Hematopoietic multipotent progenitor cell treated with erythropoietin and hydrocortisone succinate and interleukin-3 and kit ligand, for 4 days (in vitro differentiated cells): ENCODE data around the gene ARPC1A.
A peak's percentile ranks its signal among the peaks of the same experiment; 100 is the strongest.
"Not testable (repeated sequence)": the region's sequence is repeated elsewhere in the genome, so short reads cannot be mapped to it uniquely, and the experiment has no call there.

Experiments
- DNase-seq: peaks from one replicate; pipeline ENCODE4 v3.0.0-alpha.2; 2015

The ARPC1A gene

DNA sequence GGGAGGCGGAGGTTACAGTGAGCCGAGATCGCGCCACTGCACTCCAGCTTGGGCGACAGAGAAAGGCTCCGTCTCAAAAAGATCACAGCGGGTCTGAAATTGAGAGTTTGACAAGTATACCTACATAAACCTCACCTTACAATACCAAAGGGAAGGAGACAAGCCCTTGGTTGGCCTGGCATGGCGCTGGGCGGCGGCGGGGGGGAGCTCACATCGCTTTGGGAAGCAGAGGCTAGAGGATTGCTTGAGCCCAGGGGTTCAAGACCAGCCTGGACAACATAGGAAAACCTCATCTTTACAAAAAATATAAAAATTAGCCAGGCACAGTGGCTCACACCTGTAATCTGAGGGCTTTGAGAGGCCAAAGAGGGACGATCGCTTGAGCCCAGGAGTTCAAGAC lies 1.1 kb upstream of the ARPC1A start:
- DNase-seq: no peak

DNA sequence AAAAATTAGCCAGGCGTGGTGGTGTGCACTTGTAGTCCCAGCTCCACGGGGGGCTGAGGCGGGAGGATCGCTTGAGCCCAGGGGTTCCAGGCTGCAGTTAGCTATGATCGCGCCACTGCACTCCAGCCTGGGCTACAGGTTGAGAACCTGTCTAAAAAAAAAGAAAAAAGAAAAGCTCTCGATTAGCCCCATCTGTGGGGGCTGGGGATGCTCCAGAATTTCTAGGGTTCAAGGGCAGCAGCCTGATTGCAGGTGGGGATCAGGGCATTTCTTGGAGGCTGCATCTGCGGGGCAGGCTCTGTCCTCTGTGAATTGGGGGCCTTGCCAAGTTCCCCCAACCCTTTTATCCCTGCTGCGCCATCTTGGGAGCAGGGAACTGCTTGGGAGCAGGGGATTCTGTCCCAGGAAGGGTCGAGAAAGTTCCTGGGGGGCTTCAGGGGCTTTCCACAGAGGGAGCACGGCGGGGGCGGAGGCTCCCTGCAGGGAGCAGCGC lies 651 bp upstream of the ARPC1A start:
- DNase-seq: peak; percentile 14

DNA sequence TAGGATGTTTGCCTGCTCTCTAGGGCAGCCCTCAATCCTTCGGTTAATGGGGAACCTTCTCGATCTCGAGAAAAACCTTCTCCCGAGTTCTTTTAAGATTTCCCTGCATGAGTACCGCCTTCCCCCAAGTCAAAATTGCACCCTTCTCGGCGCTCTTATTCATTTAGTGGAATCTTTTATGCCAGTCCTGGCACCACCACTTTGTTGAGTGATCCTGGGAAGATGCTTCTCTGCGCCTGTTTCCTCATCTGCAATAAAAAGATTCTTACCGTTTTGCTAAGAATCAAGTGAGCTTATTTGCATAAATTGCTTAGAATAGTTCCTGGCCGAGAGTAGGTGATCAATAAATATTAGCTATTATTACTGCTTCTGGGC lies 697 bp downstream of the ARPC1A start:
- no peak for DNase-seq

DNA sequence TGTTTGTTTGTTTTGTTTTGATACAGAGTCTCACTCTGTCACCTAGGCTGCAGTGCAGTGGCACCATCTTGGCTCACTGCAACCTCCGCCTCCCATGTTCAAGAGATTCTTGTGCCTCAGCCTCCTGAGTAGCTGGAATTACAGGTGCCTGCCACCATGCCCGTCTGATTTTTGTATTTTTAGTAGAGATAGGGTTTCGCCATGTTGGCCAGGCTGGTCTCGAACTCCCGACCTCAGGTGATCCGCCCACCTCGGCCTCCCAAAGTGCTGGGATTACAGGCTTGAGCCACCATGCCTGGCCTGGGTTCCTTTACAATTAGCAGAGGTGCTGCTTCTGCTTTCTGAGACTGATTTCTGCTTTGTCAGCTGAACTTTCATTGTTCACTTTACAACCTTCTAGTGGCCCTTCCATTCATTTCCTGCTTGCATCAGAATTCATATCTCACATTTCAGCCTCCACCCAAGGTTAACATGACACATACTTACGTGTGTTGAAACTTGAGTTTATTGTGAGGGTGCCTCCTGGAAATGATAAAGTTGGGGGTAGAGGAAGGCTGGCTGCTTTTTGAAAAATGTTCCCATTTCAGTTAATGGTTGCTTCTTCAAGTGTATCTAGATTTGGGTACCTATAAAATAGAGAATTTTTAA lies 4.7 kb downstream of the ARPC1A start:
- peak; percentile 82 for DNase-seq

DNA sequence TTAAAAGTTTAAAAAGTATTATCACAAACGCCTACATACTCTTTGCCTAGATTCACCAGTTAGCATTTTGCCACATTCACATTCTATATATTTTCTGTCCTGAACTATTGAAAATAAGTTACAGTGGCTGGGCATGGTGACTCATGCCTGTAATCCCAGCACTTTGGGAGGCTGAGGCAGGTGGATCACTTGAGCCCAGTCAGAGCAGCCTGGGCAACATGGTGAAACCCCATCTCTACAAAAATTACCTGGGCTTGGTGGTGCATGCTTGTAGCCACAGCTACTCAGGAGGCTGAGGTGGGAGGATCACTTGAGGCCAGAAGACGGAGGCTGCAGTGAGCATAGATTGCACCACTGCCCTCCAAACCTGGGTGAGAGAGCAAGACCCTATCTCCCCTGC lies 5.3 kb downstream of the ARPC1A start:
- DNase-seq: no peak

DNA sequence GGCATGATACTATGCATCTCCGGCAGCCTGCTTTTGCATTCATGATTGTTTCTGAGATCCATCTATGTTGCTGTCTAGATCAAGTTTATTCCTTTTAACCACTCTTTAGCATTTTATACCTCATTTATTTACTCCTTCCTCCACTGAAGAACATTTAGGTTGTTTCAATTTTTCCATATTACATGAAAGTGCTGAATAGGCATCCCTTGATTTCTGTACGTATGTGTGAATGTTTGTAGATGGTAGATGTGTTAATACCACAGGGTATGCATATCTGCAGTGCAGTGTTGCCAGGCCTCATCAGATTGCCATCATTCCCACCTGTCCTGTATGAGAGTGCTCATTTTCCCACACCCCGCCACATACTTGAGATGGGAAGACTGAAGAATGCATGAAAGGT lies 13.9 kb downstream of the ARPC1A start:
- no peak for DNase-seq

DNA sequence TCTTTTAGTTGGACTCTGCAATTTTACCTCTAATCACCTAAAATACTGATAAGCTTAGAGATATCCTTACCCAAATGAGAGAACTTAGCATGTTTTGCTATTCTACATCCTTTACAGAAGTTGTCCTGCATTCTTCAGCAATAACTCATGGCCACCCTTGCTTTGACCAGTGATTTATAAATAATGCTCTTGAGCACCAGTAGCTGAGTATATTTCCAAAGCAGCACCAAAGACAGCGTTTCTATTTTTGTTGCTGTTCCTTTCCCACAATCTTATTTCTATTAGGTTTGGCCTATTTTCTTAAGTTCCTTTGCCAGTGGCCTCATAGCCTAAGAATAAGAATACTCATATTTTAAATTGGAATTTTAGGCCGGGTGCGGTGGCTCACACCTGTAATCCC lies 15.0 kb downstream of the ARPC1A start:
- no peak for DNase-seq

DNA sequence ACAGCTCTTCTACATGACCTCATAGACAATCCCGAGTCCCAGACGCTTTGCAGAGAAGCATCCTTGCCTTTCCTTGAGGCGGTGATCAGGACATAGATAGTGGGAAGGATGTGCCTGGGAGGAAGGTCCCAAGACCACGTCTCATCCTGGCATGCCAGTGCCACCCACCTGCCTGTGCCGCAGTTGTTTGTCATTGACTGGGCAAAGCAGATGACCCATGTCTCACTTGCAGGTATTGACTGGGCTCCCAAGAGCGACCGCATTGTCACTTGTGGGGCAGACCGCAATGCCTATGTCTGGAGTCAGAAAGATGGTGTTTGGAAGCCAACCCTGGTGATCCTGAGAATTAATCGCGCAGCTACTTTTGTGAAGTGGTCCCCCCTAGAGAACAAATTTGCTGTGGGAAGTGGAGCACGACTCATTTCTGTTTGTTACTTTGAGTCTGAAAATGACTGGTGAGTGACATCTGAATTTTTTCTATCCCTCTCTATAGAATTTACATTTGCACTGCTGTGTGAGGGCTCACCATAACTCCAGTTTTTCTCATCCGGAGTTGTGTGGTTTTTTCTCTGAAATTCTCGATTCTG lies 18.5 kb downstream of the ARPC1A start:
- no peak for DNase-seq

DNA sequence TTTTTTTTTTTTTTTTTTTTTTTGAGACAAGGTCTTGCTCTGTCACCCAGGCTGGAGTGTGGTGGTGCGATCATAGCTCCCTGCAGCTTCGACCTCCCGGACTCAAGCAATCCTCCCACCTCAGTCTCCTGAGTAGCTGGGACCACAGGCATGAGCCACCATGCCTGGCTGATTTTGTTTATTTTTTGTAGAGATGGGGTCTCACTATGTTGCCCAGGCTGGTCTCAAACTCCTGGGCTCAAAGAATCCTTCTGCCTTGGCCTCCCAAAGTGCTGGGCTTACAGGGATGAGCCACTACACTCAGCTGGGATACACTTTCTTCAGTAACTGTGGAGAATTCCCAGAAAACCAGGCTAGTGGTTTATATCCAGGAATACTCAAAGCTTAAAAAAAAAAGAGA lies 24.9 kb downstream of the ARPC1A start:
- not testable (repeated sequence) for DNase-seq

DNA sequence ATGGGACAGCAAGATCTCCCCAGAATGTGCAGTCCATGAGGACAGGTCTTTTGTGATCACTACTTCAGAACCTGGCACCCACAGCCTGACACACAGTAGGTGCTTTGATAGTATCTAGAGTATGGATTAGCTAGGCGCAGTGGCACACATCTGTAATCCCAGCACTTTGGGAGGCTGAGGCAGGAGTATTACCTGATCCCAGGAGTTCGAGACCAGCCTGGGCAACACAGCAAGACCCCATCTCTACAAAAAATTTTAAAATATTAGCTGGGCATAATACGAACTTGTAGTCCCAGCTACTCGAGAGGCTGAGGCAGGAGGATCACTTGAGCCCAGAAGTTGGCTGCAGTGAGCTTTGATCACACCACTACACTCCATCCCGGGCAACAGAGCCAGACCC lies 26.5 kb downstream of the ARPC1A start:
- DNase-seq: no peak

DNA sequence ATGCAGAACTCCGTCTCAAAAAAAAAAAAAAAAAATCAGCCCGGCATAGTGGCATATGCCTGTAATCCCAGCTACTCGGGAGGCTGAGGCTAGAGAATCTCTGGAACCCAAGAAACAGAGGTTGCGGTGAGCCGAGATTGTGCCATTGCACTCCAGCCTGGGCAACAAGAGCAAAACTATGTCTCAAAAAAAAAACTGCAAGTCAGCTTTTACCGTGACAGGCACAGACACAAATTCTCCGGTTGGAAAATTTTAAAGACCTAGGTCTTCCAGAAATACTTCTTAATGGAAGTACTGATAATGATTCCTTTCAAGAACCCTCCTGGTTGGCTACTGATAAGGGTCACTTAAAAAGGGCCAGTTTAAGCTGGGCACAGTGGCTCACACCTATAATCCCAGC lies 29.4 kb downstream of the ARPC1A start:
- no peak for DNase-seq

DNA sequence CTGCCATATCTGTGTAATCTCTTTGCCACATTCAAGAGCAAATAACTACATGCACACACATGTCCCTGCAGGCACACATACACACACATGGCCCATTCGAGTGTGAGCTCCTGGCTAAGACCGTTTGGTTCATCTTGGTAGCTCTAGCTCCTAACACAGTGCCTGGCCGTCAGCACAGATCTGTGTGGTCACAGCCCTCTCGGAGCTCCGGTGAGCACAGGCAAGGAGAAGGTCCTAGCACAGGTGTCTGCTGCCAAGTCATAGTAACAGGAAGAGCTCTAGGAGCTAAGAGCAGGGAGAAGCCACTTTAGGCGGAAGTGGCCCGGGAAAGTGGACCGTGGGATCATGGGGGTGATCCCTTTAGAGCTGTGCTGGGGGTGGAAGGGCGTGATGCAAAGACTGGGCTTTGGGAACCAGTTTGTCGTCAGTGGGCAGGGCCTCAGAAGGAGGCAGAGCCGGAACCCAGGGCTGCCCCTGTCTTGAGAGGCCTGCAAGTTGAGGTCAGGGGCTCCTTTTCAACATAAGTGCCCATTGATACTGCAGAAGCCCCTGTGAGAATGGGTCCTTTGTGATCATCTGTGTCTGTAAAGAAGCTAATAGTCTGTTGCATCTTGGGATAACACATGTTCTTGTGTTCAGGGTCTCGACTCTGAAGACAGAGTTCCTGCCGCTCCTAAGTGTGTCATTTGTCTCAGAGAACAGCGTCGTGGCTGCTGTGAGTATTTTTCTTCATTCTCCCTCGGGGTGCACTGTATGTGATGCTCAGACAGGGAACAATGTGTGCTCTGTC lies 32.2 kb downstream of the ARPC1A start:
- DNase-seq: no peak

DNA sequence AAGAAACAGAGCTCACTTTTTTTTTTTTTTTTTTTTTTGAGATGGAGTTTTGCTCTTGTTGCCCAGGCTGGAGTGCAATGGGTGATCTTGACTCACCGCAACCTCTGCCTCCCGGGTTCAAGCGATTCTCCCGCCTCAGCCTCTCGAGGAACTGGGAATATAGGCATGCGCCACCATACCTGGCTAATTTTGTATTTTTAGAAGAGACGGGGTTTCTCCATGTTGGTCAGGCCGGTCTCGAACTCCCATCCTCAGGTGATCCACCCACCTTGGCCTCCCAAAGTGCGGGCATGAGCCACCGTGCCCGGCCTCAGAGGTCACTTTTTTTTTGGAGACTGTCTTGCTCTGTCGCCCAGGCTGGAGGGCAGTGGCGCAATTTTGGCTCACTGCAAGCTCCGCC lies 32.8 kb downstream of the ARPC1A start:
- not testable (repeated sequence) for DNase-seq

DNA sequence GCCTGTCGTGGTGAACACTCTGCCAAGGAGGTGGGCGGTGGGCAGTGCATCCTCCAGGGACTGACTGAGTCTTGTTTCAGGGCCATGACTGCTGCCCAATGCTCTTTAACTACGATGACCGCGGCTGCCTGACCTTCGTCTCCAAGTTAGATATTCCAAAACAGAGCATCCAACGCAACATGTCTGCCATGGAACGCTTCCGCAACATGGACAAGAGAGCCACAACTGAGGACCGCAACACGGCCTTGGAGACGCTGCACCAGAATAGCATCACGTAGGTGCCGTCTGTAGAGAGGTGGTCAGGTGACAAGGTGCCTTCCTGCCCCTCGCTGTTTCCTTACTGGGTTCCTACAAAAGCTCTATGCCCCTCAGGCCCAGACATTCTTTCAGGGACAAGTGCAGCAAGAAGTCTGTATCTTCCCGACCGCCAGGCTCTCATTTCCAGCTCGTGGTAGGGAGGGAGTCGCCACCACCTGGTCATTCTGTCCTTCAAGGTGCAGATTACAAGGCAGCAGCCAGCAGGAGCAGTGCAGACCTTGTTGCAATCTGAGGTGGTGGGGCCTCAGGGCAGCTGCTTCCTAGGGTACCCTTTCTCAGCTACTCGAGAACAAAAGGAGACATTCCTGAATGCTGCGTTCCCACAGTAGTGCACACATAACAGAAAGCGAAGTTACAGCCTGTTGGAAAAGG lies 33.9 kb downstream of the ARPC1A start:
- no peak for DNase-seq

DNA sequence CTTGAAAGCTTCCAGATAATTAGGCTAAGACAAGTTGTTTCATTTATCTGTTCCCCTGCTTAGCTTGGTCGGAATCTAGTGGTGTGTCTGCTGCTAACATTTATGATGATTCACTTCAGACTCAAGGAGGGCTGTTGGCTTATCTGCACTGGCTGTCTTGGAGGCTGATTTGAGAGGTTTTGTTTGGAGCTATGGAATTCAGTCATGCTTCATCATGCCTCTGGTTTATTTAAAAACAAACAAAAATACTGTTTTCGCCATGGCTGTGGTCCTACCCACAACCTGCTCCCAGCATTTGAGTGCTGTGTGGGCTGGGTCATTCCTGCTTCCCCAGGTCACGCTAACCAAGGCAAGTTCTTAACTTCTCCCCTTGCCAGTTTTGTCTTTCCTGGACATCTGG lies 37.1 kb downstream of the ARPC1A start:
- no peak for DNase-seq

DNA sequence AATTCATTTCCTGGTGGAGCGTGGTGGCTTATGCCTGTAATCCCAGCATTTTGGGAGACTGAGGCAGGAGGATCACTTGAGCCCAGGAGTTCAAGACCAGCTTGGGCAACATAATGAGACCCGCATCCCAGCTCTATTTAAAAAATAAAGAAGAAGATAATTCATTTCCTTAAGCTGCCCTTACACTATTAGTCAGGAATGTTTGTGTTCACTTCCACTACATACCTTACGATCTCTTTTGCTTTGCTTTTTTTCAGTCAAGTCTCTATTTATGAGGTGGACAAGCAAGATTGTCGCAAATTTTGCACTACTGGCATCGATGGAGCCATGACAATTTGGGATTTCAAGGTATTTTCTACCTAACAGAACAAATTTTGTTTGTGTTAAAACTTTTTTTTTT lies 37.6 kb downstream of the ARPC1A start:
- DNase-seq: no peak

DNA sequence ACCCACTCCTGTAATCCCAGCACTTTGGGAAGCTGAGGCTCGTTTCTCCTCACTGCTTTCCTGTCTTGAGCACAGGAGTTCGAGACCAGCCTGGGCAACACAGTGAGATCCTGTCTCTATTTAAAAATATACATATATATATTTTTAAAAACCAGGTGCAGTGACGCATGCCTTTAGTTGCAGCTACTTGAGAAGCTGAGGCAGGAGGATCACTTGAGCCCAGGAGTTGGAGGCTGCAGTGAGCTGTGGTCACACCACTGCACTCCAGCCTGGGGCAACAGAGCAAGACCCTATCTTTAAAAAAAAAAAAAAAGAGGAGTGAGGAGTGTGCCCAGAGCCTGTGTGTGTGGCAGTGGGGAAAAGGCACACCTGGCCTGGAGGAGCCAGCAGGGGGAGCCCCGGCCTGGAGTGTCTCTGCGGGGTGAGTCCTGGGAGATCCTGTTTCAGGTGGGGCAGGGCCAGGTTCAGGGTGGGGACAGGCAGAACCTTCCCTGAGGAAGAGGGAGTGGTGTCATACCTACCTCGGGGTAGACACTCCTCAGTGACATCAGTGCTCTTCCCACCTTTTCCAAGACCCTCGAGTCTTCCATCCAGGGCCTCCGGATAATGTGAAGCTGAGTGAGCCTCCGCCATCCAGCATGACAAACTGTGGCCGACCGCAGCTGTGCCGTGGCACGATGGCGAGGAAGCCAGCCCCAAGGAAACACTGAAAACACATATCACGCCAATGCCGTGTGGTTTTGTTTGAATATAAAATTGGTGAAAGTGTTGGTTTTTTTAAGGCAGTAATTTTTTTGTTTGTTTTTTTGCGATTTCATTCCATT lies 39.8 kb downstream of the ARPC1A start:
- peak; percentile 56 for DNase-seq

DNA sequence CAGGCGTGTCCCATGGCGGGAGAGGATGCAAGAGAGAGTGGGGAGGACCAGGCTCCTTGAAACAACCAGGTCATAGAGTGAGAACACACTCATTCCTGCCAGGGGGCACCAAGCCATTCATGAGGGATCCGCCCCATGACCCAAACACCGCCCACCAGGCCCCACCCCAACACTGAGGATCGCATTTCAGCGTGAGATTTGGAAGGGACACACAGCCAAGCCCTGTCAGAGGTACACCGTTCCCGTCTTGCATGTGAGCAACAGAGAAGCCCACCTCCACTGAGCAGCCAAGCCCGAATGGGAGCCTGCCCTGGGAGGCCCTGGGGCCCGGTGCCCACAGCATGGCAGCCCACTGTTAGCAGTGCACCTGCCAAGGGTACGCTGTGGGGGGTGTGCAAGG lies 40.9 kb downstream of the ARPC1A start:
- DNase-seq: no peak

DNA sequence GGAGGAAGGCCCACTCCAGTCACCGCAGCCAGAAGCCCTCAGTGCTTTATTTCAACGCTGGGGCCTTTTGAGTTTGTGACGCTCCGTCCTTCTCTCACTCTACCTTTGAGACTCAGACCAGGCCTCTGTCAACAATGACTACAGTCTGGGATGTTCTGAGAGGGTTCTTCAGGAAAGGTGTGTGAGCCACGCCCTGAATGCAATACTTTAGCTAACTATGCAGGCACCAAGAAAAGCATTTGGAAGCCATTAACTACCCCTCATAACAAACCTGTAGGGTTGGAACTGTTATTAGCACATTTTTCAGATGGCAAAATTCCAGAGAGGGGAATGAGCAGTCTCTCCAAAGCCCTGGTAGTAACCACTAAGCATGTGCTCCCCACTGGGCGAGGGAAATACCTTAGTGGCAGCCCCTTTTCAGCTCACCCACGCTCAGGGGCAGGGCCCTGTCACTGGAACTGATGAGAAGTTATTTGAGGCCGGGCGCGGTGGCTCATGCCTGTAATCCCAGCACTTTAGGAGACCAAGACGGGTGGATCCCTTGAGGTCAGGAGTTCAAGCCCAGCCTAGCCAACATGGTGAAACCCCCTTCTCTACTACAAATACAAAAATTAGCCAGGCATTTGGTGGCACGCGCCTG lies 43.2 kb downstream of the ARPC1A start:
- DNase-seq: no peak

DNA sequence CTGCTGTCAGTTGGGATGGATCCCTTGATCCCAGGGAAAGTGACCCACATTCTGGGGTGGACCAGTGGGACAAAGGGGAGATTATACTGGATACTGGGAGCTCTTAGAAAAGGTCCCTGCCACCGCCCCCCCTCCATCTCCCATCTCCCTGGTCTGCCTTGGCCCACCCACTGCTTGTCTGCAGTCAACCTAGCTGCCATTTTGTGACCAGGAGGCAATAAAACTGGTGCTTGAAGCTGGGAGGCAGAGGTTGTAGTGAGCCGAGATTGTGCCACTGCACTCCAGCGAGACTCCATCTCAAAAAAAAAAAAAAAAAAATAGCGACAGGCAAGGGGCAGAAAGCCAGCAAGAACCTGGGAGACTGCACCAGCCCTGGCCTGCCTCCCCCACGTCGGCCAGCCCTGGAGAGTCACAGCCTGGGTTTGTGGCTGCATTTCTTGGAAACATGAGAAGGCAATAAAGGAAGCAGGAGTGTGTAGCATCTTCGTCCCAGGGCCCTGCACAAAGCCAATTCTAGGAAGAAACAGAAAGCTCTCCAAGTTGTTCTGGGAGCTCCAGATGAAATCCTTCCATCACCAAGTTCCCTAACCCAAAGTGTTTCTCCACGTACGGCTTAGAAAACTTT lies 44.2 kb downstream of the ARPC1A start:
- DNase-seq: peak; percentile 70

DNA sequence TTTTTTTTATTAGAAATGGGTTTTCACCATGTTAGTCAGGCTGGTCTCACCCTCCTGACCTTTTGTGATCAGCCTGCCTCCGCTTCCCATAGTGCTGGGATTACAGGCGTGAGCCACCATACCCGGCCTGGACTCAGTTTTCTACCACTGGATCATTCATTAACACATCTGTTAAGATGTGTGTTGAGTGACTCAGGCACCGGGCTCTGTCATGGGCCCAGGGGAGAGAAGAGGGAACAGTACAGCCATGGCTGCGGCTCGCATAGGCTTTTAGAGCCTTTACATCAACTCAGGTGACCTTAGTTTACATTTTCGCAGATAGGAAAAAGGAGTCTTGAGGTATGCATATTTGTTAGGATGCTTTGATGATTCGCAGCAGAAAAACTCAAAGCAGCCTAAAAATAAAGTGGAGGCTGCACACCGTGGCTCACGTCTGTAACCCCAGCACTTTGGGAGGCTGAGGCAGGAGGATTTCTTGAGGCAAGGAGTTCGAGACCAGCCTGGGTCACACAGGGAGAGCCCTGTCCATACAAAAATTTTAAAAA lies 45.8 kb downstream of the ARPC1A start:
- no peak for DNase-seq
